HG03159 (cell line): ENCODE data around the gene ALMS1.
A peak's percentile ranks its signal among the peaks of the same experiment; 100 is the strongest.
"Not testable (repeated sequence)": the region's sequence is repeated elsewhere in the genome, so short reads cannot be mapped to it uniquely, and the experiment has no call there.

ENCODE experiments used
- ATAC-seq: cut with Tn5 transposase; IDR thresholded peaks from one replicate; pipeline ENCODE4 v1.9.1; 2021; ENCODE audit warnings: mild to moderate bottlenecking, moderate library complexity; ENCODE audit not compliant: unreplicated experiment

The ALMS1 gene

GRCh38 chr2:73385504-73386341, at the start of gene ALMS1:
ALMS1 (plus strand) TSS chr2:73385836; CDS start chr2:73385869, 33 bp downstream.
- ATAC-seq: peak; percentile 88

GRCh38 chr2:73337828-73338227, 47.8 kb upstream of the ALMS1 start:
- no peak for ATAC-seq

- no peak for ATAC-seq
These were observed 46.4 kb upstream of the ALMS1 start for GRCh38 chr2:73339201-73339600.

GRCh38 chr2:73341039-73341438, 44.6 kb upstream of the ALMS1 start:
- no peak for ATAC-seq

GRCh38 chr2:73343992-73344391, 41.6 kb upstream of the ALMS1 start:
- no peak for ATAC-seq

- ATAC-seq: not testable (repeated sequence)
These were observed 40.9 kb upstream of the ALMS1 start for GRCh38 chr2:73344747-73345146.

- ATAC-seq: no peak
These were observed 35.5 kb upstream of the ALMS1 start for GRCh38 chr2:73350035-73350691.

- no peak for ATAC-seq
These were observed 29.5 kb upstream of the ALMS1 start for GRCh38 chr2:73356097-73356496.

GRCh38 chr2:73359915-73360697, 25.5 kb upstream of the ALMS1 start:
- no peak for ATAC-seq

GRCh38 chr2:73366060-73366459, 19.6 kb upstream of the ALMS1 start:
- no peak for ATAC-seq

- no peak for ATAC-seq
These were observed 16.9 kb upstream of the ALMS1 start for GRCh38 chr2:73368781-73369180.

- no peak for ATAC-seq
These were observed 15.3 kb upstream of the ALMS1 start for GRCh38 chr2:73370348-73370747.

- ATAC-seq: no peak
These were observed 12.3 kb upstream of the ALMS1 start for GRCh38 chr2:73373344-73373743.

GRCh38 chr2:73374269-73374668, 11.4 kb upstream of the ALMS1 start:
- ATAC-seq: no peak

- ATAC-seq: no peak
These were observed 9.0 kb upstream of the ALMS1 start for GRCh38 chr2:73376681-73377080.

- ATAC-seq: no peak
These were observed 2.6 kb upstream of the ALMS1 start for GRCh38 chr2:73383036-73383435.

- no peak for ATAC-seq
These were observed 523 bp upstream of the ALMS1 start for GRCh38 chr2:73385123-73385503.

GRCh38 chr2:73386342-73386868, 769 bp downstream of the ALMS1 start:
- ATAC-seq: peak; percentile 12

- no peak for ATAC-seq
These were observed 1.4 kb downstream of the ALMS1 start for GRCh38 chr2:73386894-73387636.

- no peak for ATAC-seq
These were observed 16.9 kb downstream of the ALMS1 start for GRCh38 chr2:73402386-73403103.
